Esophagus muscularis mucosa (tissue), 4 donors: ENCODE measurements around the gene F3.

ENCODE experiments used
- EP300 ChIP-seq: sonication (generic); formaldehyde crosslinking; IDR thresholded peaks from one replicate; pipeline ENCODE4 v1.6.1; 2017; ENCODE audit warnings: antibody characterized with exemption
- POLR2A ChIP-seq: fragments of 450-650 bp; IDR thresholded peaks from one replicate; pipeline ENCODE4 v1.6.1; 2017; ENCODE audit warnings: antibody characterized with exemption, moderate library complexity, mild to moderate bottlenecking, low read depth
- TF ChIP-seq, protein P1 (sequence below), 3 experiments: fragments of 200-600 bp in 2 of 3; fragments of 450-650 bp in 1 of 3; sonication (generic) in 2 of 3; IDR thresholded peaks; one replicate each; pipeline ENCODE4 v1.5.1; 2017 to 2019; ENCODE audit warnings: antibody characterized with exemption in 3 of 3, mild to moderate bottlenecking in 2 of 3, moderate library complexity in 1 of 3

DNA sequence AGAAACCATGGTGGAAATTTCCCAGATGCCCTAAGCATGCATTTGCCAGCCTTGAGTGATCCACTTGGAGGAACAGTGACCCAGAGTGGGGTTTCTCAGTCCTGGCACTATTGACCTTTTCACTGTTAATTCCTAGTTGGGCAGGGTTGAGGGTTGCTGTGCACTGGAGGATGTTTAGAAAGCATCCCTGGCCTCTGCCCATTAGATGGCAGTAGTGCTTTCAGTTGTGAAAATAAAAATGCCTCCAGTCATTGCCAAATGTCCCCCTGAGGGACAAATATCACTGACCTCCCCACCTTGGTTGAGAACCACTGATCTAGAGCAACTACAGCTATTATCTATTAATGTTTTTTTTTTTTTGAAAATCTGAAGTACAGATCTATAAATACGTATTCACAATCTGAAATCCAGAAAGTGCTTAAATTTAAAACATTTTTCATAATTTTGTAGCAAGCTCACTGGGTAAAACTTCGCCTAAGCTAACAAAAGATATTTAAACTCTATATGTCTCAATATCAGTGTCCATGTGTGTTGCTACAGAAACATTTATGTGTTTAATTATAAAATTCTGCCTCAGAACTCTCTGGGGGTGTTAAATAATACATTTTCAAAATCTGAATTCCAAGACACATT, 27.3 kb downstream of the F3 start:
- TF ChIP-seq, protein P1, sequence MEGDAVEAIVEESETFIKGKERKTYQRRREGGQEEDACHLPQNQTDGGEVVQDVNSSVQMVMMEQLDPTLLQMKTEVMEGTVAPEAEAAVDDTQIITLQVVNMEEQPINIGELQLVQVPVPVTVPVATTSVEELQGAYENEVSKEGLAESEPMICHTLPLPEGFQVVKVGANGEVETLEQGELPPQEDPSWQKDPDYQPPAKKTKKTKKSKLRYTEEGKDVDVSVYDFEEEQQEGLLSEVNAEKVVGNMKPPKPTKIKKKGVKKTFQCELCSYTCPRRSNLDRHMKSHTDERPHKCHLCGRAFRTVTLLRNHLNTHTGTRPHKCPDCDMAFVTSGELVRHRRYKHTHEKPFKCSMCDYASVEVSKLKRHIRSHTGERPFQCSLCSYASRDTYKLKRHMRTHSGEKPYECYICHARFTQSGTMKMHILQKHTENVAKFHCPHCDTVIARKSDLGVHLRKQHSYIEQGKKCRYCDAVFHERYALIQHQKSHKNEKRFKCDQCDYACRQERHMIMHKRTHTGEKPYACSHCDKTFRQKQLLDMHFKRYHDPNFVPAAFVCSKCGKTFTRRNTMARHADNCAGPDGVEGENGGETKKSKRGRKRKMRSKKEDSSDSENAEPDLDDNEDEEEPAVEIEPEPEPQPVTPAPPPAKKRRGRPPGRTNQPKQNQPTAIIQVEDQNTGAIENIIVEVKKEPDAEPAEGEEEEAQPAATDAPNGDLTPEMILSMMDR (IDR thresholded peaks at IDR 0.05), result peak; percentile 54 to 58 (median 55)
- TF ChIP-seq POLR2A (no peak), EP300 (no peak)
